ENCODE results near the gene DCDC2C.

The DCDC2C gene

DNA sequence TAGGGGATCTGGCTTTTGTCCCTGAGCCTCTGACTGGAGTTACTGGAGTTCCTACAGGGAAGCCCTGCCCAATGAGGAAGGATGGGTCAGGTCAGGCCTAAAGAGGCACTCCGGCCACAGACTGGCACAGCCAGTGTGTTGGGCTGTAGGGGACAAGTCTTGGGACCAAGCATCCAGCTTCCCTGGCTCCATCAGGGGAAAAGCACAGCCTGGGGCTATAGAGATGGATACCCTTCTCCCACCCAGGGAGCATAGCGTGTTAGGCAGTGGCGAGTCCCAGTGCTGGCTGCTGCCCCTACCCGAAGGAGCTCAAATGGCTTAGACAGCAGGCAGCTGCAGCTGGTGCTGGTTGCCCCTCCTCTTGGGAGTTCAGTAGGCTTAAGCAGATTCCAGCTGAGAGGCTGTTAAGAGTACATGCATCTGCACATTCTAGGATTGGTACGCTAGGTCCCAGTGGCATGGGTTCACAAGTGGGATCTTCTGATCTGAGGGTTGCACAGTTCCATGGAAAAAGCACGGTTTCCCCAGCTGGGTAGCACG is 111.4 kb downstream of the DCDC2C start:
- TF ChIP-seq POLR2AphosphoS5 (IDR thresholded peaks at IDR 0.05; ENCODE audit: low read depth, low read length), result no peak
- TF ChIP-seq, protein P1, sequence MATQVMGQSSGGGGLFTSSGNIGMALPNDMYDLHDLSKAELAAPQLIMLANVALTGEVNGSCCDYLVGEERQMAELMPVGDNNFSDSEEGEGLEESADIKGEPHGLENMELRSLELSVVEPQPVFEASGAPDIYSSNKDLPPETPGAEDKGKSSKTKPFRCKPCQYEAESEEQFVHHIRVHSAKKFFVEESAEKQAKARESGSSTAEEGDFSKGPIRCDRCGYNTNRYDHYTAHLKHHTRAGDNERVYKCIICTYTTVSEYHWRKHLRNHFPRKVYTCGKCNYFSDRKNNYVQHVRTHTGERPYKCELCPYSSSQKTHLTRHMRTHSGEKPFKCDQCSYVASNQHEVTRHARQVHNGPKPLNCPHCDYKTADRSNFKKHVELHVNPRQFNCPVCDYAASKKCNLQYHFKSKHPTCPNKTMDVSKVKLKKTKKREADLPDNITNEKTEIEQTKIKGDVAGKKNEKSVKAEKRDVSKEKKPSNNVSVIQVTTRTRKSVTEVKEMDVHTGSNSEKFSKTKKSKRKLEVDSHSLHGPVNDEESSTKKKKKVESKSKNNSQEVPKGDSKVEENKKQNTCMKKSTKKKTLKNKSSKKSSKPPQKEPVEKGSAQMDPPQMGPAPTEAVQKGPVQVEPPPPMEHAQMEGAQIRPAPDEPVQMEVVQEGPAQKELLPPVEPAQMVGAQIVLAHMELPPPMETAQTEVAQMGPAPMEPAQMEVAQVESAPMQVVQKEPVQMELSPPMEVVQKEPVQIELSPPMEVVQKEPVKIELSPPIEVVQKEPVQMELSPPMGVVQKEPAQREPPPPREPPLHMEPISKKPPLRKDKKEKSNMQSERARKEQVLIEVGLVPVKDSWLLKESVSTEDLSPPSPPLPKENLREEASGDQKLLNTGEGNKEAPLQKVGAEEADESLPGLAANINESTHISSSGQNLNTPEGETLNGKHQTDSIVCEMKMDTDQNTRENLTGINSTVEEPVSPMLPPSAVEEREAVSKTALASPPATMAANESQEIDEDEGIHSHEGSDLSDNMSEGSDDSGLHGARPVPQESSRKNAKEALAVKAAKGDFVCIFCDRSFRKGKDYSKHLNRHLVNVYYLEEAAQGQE (IDR thresholded peaks at IDR 0.05; ENCODE audit: insufficient read depth in 1 of 2, low read depth in 2 of 2, low read length in 2 of 2), result no peak
- TF ChIP-seq TAF1 (IDR thresholded peaks at IDR 0.05; ENCODE audit: borderline replicate concordance, insufficient read depth, low read length), result no peak
- no peak for TF ChIP-seq FOXP2 (optimal IDR thresholded peaks at IDR 0.05; ENCODE audit: borderline replicate concordance, extremely low read depth, extremely low read length, insufficient read depth)
- no peak for TF ChIP-seq SIN3A (IDR thresholded peaks at IDR 0.05; ENCODE audit: borderline replicate concordance, insufficient read depth, low read length)

DNA sequence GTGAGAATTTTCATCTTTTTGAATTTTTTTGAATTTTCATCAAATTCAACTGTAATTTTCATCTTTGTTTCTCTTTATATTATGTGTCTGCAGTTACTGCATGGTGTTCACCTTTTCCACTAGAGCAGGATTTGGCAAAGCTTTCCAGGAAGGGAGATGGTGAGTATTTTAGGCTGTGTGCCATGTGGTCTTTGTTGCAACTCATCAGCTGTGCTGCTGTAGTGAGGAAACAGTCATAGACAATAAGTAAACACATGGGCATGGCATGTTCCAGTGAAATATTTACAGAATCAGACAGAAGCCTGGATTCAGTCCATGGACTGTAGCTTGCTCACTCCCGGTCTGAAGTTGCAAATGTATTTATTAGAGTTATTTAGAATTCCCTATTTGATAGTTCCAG is 120.4 kb downstream of the DCDC2C start:
- TF ChIP-seq TAF1 (IDR thresholded peaks at IDR 0.05; ENCODE audit: borderline replicate concordance, insufficient read depth, low read length) (no peak), SIN3A (IDR thresholded peaks at IDR 0.05; ENCODE audit: borderline replicate concordance, insufficient read depth, low read length) (no peak), POLR2AphosphoS5 (IDR thresholded peaks at IDR 0.05; ENCODE audit: low read depth, low read length) (no peak), FOXP2 (optimal IDR thresholded peaks at IDR 0.05; ENCODE audit: borderline replicate concordance, extremely low read depth, extremely low read length, insufficient read depth) (no peak)
- TF ChIP-seq, protein P1 (IDR thresholded peaks at IDR 0.05; ENCODE audit: insufficient read depth in 1 of 2, low read depth in 2 of 2, low read length in 2 of 2), result no peak

DNA sequence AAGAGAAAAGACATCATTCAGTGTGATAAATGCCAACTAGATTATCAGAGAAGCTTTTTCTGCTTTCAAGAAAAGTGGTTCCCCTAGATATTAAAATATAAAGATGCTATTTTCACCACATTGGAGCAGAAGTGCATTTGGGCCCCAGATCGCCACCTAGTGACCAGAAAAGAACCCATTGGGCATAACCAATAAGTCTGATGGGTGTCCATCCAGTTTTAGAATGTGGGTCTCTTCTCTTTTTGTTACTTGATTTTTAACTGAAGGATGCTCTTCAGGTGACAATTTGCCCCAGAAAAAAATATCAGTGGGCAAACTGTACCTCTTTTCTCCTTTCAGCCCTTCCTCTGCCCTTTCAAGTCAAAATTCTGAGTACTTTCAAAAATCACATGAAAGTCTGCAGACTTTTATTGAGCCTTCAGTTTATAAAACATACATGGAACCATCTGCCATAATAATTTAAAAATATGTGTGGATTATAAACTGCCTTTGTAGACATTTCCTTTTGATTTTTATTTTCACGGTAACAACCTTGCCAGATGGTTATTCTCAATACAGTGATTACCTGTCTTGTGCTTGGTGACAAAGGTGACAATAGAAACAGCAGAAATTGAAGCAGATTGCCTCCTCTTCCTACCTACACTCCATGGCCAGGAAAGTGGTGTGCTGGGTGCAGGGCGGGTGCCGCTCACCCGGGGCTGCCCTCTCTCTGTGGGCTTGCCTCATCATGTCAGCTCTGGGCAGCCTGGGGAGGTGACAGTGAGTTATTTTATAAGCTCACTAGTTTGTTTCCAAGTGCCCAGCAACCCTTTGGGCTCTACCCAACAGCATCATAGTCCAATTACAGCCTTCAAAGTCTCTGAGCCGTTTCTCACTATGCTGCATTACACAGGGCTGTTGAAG is 124.5 kb downstream of the DCDC2C start:
- no peak for TF ChIP-seq POLR2AphosphoS5 (IDR thresholded peaks at IDR 0.05; ENCODE audit: low read depth, low read length)
- TF ChIP-seq TAF1 (IDR thresholded peaks at IDR 0.05; ENCODE audit: borderline replicate concordance, insufficient read depth, low read length), result no peak
- TF ChIP-seq, protein P1 (IDR thresholded peaks at IDR 0.05; ENCODE audit: insufficient read depth in 1 of 2, low read depth in 2 of 2, low read length in 2 of 2), result no peak
- no peak for TF ChIP-seq FOXP2 (optimal IDR thresholded peaks at IDR 0.05; ENCODE audit: borderline replicate concordance, extremely low read depth, extremely low read length, insufficient read depth)
- no peak for TF ChIP-seq SIN3A (IDR thresholded peaks at IDR 0.05; ENCODE audit: borderline replicate concordance, insufficient read depth, low read length)

DNA sequence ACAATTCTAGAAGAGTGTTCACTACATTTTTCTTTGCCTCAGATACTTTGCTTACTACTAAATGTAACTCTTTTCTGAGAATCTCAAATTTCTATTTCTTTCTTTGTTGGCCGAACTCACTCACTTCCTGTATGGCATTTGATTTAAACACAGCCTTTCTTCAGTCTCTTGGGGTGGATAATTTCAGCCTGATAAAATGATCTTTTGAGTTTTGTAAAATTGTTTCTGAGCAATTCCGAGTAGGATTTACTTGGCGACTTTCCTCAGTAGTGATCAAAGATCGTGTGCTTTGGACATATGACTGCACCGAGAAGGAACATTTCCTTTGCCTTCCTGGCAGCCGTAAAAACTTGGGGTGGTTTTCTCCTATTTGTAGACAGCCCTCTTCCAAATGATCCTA is 127.4 kb downstream of the DCDC2C start:
- TF ChIP-seq SIN3A (IDR thresholded peaks at IDR 0.05; ENCODE audit: borderline replicate concordance, insufficient read depth, low read length) (no peak), POLR2AphosphoS5 (IDR thresholded peaks at IDR 0.05; ENCODE audit: low read depth, low read length) (no peak), TAF1 (IDR thresholded peaks at IDR 0.05; ENCODE audit: borderline replicate concordance, insufficient read depth, low read length) (no peak), FOXP2 (optimal IDR thresholded peaks at IDR 0.05; ENCODE audit: borderline replicate concordance, extremely low read depth, extremely low read length, insufficient read depth) (no peak)
- TF ChIP-seq, protein P1 (IDR thresholded peaks at IDR 0.05; ENCODE audit: insufficient read depth in 1 of 2, low read depth in 2 of 2, low read length in 2 of 2), result no peak

Data from PFSK-1 (cell line).